PC-9 (cell line): ENCODE data around the gene PSMB1.

Experiments
- CTCF ChIP-seq: fragments of 200-600 bp; sonication (generic); conservative IDR thresholded peaks from 2 replicates; pipeline ENCODE4 v1.6.1; 2017; ENCODE audit warnings: mixed run types, antibody characterized with exemption, mild to moderate bottlenecking, moderate library complexity
- EZH2 ChIP-seq: fragments of 200-600 bp; sonication (generic); IDR thresholded peaks from 2 replicates; pipeline ENCODE4 v1.8.0; 2017; ENCODE audit warnings: antibody characterized with exemption, low read depth

DNA sequence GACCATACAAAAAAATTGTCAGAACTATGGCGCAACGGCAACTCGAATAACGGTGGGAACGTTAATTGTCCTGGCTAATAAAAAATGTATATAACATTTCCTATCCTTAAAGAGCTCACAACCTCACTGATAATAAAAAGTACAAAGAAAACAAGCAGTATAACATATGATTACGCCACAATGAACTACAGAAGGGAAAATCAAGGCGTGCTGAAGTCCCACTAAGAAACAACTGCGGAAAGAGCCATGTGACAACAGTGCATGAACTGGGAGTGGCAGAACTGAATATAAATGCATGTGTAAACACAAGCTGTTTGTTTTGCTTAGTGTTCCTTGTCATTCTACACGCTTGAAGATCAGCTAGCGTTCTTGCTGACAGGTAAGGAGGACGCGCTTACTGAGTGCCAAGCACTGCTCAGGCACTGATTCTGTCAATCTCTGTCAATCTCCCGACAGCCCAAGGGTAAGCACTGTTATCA is 466 bp upstream of the PSMB1 start:
- TF ChIP-seq CTCF (no peak), EZH2 (no peak)
